ENCODE measurements around the gene ZNF582.

ZNF582 gene

DNA sequence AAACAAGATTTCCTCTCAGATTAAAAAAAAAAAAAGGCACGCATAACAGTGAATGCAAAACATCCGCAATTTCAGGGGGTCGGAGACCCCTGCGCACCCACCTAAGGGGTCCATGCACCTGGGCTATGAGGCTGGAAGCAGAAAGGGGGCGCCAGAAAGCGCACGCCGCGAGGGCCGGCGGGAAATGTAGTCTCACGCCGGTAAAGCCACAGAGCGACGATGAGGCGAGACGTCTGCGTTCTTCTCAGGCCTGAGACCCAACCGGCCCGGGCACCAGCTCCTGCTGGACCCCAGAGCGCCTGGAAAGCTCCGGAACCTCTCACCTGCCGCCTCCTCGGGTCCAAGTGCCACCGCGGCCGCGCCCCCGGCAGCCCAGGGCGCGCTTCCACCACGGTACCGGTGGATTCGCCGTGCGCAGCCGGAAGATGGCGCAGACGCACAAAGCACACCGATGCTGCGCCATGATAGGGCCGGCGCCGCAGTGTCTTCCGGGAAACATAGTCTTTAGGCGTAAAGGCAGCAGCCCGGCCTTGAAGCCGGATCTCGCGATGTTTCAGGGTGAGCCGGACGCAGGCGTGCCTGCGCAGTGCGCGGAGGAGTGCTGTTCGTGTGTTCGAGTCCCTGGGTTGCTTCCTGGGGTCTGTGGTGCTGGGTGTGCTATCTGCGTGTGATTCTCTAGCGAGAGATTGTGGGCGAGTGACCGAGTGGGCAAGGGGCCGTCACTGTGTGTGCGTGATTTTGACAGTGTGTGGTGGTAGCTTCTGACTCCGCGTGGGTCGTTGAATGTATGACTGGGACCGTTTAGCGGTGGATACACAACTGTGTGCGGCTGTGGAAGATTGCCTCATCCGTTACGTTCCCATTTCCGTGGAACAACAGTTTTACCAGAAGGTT lies at the start of gene ZNF582:
Gene ZNF582 (minus strand): TSS at position 416 of the 894 bp plus-strand sequence. CDS start 1,782 bp downstream, outside the sequence.
- peak; percentile 84 for DNase-seq (ENCODE audit: low read depth)

GRCh38 chr19:56441206-56441792 lies 48.0 kb upstream of the ZNF582 start:
- DNase-seq (ENCODE audit: low read depth): no peak

GRCh38 chr19:56423985-56424353 lies 30.6 kb upstream of the ZNF582 start:
- DNase-seq (ENCODE audit: low read depth): no peak

DNA sequence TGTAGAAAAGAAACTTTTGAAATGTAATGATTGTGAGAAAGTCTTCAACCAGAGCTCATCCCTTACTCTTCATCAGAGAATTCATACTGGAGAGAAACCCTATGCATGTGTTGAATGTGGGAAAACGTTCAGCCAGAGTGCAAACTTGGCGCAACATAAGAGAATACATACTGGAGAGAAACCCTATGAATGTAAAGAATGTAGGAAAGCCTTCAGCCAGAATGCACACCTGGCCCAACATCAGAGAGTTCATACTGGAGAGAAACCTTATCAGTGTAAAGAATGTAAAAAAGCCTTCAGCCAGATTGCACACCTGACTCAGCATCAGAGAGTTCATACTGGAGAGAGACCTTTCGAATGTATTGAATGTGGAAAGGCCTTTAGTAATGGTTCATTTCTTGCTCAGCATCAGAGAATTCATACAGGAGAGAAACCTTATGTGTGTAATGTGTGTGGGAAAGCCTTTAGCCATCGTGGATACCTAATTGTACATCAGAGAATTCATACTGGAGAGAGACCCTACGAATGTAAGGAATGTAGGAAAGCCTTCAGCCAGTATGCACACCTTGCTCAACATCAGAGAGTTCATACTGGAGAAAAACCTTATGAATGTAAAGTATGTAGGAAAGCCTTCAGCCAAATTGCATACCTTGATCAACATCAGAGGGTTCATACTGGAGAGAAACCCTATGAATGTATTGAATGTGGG lies 30.1 kb upstream of the ZNF582 start:
- DNase-seq (ENCODE audit: low read depth): no peak

GRCh38 chr19:56405062-56405461 lies 11.7 kb upstream of the ZNF582 start:
- no peak for DNase-seq (ENCODE audit: low read depth)

DNA sequence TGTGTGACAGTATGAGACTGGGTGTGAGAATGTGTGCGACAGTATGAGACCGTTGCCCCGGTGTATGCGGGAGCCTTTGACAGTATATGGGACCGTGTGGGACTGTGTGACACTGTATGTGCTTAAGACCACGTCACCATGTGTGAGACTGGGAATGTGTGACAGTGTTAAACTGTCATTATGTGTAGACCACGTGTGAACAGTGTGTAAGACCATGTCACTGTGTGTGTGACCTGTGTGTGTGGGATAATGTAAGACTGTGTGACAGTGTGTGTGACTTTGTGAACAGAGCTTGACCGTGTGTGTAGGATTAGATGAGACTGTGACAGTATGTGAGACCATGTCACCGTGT lies 11.3 kb upstream of the ZNF582 start:
- no peak for DNase-seq (ENCODE audit: low read depth)

- DNase-seq (ENCODE audit: low read depth): peak; percentile 87
Observed at GRCh38 chr19:56403764-56404704, 10.7 kb upstream of the ZNF582 start, which contains the start of gene ZNF583. TSS of gene ZNF583 (plus strand) at chr19:56404332. CDS start at chr19:56407115, 2,783 bp downstream.

- no peak for DNase-seq (ENCODE audit: low read depth)
Observed at GRCh38 chr19:56403261-56403660, 9.9 kb upstream of the ZNF582 start.

- DNase-seq (ENCODE audit: low read depth): no peak
Observed at GRCh38 chr19:56400485-56400884, 7.2 kb upstream of the ZNF582 start.

- no peak for DNase-seq (ENCODE audit: low read depth)
Observed at GRCh38 chr19:56398809-56399208, 5.5 kb upstream of the ZNF582 start.

DNA sequence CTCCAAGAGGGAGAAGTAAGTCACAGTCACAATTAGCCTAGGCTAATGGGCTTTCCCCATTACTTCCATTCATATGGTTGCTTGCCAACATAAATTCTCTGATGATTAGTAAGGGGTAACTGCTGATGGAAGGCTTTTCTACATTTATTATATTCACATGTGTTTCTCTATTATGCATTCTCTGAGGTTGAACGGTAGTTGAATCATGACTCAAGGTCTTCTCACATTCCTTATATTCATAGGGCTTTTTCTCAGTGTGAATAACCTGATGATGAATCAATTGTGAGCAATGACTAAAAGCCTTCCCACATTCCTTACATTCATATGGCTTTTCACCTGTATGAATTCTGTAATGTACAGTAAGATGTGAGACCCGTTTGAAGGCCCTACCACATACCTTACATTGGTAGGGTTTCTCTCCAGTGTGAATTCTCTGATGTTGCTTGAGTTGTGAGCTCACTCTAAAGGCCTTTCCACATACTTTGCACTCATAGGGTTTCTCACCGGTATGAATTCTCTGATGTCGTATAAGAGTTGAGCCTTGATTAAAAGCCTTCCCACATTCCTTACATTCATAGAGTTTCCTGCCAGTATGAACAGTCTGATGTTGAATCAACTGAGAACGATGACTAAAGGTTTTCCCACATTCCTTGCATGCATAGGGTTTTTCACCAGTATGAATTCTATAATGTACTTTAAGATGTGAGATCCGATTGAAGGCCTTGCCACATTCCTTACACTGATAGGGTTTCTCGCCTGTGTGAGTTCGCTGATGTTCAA lies 9.3 kb downstream of the ZNF582 start:
- DNase-seq (ENCODE audit: low read depth): no peak

- DNase-seq (ENCODE audit: low read depth): no peak
Observed at GRCh38 chr19:56377105-56377924, 16.0 kb downstream of the ZNF582 start.

DNA sequence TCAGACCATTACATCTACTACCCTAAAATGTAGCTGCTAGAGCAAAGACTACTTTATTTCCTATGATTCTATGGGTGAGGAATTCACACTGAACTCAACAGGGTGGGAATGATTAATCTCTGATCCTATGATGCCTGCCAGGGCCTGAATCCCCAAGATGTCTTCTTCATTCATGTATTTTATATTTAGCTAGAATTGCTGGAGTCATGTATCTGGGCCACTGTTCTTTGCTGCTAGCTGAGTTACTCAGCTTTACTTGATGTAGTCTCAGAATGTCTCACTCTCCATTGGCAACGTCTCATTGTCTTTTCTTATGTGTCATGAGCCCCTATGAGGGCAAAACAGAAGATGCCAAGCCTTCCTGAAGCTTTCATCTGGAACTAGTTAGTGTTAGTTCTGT lies 21.1 kb downstream of the ZNF582 start:
- no peak for DNase-seq (ENCODE audit: low read depth)

DNA sequence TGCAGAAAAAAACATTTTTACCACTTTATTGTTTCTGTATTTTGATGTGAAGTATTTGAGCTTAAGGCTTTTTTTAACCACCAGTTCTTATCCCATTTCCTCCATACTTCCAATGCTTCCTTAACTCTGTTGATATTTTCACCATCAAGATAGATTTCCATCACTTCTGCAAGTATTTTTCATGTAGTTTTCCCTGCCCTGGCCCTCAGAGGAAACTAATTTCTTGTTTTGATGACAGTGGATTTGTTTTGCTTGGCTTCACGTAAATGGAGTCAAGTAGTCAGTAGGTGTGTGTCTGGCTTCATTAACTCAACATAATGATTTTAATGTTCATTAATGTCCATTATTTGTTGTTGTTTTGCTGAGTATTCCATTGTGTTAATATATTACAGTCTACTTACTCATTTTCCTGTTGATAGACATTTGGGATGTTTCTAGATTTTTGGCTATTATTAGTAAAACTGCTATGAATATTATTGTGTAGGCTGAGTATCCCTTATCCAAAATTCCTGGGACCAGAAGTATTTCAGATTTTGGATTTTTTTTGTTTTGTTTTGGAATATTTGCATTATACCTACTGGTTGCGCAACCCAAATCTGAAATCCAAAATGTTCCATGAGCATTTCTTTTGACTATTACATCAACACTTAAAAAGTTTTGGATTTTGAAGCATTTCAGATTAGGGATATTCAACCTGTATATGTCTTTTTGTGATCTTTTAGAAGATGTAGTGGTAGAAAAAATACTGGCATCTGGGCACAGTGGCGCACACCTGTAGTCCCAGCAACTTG lies 23.3 kb downstream of the ZNF582 start:
- no peak for DNase-seq (ENCODE audit: low read depth)

- peak; percentile 56 for DNase-seq (ENCODE audit: low read depth)
Observed at GRCh38 chr19:56367829-56368711, 25.3 kb downstream of the ZNF582 start.

DNA sequence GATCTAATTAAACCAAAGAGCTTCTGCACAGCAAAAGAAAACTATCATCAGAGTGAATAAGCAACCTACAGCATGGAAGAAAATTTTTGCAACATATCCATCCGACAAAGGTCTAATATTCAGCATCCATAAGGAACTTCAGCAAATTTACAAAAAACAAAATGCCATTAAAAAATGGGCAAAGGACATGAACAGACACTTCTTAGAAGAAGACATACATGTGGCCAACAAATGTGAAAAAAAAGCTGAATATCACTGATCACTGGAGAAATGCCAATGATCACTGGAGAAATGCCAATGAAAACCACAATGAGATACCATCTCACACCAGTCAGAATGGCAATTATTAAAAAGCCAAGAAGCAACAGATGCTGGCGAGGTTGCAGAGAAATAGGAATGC lies 32.5 kb downstream of the ZNF582 start:
- DNase-seq (ENCODE audit: low read depth): no peak

- no peak for DNase-seq (ENCODE audit: low read depth)
Observed at GRCh38 chr19:56356944-56357343, 36.4 kb downstream of the ZNF582 start.

- DNase-seq (ENCODE audit: low read depth): no peak
Observed at GRCh38 chr19:56355517-56355916, 37.8 kb downstream of the ZNF582 start.
